ENCODE measurements around the gene ABHD12.

Gene ABHD12

DNA sequence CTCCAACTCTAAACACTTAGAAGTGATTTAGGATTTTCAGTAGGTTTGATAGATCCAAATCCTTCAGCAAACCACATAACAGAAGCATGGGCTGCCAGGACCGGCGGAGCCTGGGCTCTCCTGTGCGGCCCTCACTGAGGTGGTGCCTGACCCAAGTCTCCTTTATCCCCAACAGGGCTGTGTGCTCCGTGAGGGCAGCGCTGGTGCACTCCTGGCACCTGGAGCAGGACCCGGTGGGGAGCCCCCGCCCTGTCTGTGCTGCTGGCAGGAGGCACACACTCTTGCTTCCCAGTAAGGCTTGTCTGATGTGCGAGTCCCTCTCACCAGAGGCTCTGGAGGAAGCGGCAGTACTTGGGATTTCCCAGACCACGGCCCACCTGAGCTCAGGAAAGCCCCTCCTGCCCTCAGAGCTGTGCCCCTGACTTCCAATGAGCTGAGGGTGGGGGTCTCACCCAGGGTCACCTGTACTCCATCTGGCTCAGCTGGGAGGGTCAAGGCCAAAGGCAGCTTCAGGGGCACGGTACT, 86.5 kb downstream of the ABHD12 start:
- no peak for DNase-seq

DNA sequence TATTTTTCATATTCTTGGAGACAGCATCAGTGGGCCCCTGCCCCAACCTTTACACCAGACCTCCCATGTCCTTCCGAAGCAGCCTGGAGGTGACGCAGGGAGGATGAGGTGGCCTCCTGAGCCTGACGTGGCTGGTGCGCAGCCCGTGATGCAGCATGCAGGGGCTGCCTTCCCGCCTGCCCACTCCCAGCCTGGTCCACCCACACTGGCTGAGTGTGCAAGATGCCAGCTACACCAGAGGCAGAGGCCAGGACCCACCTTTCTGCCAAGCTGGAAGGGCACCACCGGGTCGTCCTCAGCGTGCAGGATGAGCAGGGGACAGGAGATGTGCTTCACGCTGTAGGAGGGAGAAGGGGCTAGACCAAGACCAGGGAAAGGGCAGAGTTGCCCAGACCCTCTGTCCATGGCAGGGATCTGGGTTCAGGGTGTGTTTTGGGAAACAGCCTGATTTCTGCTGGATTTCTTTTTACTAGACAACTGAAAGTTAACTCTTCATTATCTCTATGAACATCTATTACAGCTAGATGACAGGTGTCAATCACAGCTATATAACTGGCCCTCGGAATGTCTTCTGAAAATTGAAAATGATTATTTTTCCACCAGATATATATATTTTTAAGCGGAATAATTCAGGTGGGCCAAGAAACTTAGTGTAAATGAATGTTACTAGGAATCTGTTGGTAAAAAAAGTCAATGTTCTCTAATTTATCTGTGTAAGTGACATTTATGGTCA, 87.2 kb downstream of the ABHD12 start:
- DNase-seq, result no peak

- no peak for DNase-seq
Observed at GRCh38 chr20:25302596-25302995, 88.0 kb downstream of the ABHD12 start.

DNA sequence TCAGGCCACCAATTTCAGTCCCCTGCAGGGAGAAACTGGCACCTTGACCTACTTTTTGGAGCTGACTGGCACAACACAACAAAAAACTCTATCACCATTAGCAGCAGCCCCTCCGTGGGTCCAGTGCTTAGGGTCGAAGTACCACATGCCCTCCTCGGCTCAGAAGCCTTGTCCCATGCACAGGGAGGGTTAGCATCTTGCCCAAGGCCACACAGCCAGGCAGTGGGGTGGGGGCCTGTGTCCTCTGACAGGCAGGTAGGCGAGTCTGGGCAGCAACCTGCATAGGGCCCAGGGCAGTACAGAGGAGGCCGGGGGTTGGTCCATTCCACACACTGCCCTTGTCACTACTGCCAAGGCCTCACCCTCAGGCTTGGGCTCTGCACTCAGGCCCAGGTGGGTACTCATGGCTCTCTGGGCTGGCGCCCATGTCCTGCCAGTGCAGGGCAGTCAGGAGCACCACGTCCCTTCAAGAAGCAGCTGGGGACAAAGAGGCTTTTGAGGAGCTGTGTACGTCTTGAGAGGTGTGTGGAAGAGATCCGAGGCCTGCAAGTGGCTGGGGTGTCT, 89.2 kb downstream of the ABHD12 start:
- no peak for DNase-seq

DNA sequence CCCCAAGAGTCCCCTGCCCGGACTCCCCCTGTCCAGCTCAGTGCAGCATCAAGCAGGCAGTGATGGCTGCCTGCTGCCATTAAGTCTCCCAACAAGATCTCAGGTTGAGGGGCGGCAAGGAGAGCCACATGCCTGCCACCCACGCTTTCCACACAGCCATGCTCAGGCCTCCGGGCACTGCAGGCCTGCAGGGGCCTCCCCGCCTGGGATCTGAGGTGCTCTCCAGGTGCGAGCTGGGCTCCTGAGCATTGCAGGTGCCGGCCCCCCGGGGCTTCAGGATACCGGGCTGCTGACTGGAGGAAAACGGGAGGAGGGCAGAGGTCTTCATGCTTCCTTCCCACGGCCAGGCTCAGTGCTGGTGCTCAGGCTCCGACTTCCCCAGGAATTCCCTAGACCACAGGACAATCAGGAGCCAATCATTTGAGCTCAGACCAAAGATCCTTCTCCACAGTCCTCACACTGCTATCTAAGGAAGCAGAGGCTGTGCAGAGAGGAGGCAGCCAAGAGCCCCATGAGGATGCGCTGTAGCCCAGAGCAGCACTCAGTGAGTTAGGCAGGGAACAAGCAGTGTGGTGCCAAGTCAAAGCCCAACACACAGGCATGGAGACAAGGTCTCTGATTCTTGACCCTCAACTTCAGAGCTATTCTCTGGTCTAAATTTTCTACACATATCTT, 90.0 kb downstream of the ABHD12 start:
- no peak for DNase-seq

- DNase-seq, result no peak
Observed at GRCh38 chr20:25299806-25300205, 90.8 kb downstream of the ABHD12 start.

GRCh38 chr20:25297141-25297905, 93.3 kb downstream of the ABHD12 start:
- no peak for DNase-seq

GRCh38 chr20:25296094-25297093, 94.2 kb downstream of the ABHD12 start:
- DNase-seq, result no peak

DNA sequence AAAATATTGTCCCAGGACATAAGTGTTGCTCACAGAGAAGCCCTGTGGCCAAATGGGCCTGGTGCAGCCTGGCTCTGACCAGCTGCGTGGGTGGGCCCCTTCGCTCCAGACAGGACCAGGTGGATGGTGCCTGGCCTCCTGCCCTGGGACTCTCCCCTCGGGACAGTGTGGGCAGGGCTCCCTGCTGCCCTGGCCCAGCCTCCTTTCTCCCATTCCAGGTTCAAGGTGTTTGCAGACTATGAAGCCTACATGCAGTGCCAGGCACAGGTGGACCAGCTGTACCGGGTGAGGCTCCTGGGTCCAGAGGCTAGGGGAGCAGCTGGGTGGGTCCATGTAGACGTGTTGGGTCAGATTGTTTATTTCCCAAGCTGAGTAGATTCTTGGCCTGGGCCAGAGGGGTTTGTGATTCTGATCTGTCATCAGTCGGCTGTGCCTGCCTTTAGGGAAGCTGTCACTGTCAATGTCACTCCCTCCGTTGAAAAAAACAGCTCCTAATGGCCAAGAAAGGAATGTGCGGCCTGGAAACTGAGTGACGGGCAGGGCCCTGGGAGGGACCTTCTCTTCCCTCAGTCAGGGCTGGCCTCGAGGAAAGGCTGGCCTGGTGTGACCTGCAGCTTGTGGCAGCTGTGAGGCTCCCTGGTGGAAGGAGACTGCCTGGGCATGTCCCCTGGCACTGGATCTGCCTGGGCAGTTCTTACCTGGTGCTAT, 95.1 kb downstream of the ABHD12 start:
- DNase-seq, result no peak

- peak in 1 of 2 donors; percentile 75 for DNase-seq
Observed at GRCh38 chr20:25294459-25295385, 95.9 kb downstream of the ABHD12 start.

DNA sequence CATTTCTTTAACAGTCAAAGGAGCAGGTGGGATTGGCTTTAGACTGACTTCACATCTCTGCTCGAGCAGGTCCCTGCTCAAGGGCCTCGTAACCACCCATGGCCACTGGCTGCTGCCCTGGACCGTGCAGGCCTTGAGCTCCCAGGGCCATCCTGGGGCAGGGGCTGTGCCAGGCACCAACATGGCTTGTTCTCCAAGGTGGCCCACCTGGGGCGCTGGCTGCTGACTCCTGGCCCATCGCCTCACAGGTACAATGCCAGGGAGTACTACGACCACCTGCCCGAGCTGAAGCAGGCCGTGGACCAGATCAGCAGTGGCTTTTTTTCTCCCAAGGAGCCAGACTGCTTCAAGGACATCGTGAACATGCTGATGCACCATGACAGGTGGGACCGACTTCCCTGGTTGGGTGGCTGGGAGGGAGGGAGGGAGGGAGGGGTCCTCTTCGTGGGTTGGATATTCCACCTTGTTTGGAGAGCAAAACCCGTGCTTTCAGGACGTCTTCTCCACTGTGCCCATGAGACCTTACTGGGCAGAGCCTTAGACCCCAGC, 96.7 kb downstream of the ABHD12 start:
- no peak for DNase-seq

GRCh38 chr20:25293507-25293906, 97.1 kb downstream of the ABHD12 start:
- no peak for DNase-seq

DNA sequence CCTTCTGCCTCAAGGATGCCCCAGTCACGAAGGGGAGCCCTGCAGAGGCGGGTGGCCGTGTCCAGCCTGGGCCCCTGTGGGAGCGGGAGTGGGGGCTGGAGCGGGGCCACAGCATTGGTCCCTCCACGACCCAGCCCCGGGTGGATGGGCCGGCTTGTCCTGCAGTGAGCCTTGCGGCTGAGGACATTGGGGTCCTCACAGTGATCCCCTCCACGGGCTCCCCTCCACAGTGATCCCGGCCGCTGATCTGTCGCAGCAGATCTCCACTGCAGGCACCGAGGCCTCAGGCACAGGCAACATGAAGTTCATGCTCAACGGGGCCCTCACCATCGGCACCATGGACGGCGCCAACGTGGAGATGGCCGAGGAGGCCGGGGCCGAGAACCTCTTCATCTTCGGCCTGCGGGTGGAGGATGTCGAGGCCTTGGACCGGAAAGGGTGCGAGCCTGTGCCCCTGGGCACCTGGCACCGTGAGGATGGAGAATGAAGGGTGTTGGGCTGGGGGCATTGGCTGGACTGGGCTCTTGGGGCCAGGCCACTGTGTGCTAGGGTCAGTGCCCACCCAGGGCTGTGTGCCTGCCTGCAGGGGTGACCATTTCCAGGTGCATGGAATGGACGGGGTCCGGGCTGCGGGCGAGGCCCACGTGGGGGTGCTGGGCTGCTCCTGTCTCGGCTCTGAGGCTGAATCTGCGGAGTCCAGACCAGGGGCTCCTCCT, 98.3 kb downstream of the ABHD12 start:
- no peak for DNase-seq

- no peak for DNase-seq
Observed at GRCh38 chr20:25291432-25292133, 99.1 kb downstream of the ABHD12 start.

DNA sequence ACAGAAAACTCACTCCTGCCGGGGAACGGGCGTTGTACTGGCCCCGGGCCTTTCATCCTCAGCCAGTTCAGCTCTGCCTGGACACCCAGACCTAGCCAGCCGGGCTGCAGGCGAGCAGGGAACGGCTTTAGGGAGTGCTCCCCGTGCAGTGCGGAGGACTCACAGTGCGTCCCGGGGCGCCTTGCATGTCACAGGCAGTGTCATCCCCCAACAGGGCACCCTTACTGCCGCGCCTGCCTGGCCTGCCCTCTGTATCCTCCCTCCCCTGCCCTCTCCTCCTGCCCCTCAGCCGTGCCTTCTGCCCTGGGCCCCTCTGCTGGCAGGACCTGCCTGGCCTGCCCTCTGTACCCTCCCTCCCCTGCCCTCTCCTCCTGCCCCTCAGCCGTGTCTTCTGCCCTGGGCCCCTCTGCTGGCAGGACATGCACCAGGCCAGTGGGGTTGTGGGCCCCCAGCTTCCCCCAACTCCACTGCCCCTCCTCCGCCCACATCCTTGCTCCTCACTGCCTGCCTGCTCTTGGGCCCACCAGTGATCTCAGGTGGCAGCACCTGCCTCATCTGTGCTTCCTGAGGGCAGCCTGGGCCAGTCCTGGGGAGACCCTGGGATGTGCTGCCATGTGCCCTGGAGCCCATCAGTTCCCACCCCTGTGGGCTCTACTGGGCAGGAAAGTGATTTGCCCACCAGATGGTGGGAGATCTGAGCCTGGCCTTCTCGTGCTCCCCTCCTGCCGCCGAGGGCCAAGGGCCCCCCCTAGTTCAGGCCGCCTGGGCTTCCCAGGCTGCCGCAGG, 99.8 kb downstream of the ABHD12 start:
- no peak for DNase-seq

- no peak for DNase-seq
Observed at GRCh38 chr20:25289886-25290597, 100.6 kb downstream of the ABHD12 start.

Measured in bone marrow (tissue), 2 donors.